KBM-7 (cell line): Measurements from ENCODE around the gene SNAPC2.
"Not testable (repeated sequence)": the region's sequence is repeated elsewhere in the genome, so short reads cannot be mapped to it uniquely, and the experiment has no call there.

ENCODE experiments used
- DNase-seq: peaks from one replicate; pipeline ENCODE4 v3.0.0-alpha.2; 2015
- in situ Hi-C: fragments of 300-500 bp; cut with MboI; formaldehyde crosslinking; loops from 2 replicates; pipeline ENCODE4 v1.14.3; 2020; ENCODE audit warnings: low sequenced_read_pairs, low pct_unique_long_range_greater_than_20kb, mixed read lengths

SNAPC2 gene

DNA sequence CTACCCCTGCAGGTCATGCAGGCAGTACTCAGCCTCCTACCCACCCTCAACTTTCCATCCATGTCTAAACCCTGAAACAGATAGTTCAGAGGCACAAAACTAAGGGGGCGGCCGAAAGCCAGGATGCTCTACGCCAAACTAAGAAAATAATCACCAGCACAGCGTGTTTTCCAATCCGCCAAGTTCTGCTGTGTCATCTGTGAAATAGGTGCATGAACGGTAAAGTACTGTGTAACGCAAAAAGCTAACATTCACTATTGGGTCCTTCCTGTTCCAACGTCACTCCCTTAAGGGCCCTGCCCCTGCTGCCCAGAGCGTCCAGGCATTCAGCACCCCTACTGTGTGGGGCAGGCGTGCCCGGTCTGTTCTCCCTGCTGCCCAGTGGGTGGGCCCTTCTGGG is 35.6 kb downstream of the SNAPC2 start:
- DNase-seq: no peak
- in situ Hi-C loops: no loop called here

GRCh38 chr19:7959211-7959610 is 39.1 kb downstream of the SNAPC2 start:
- no peak for DNase-seq
- in situ Hi-C loops: no loop called here

GRCh38 chr19:7961082-7961481 is 40.9 kb downstream of the SNAPC2 start:
- in situ Hi-C loops, DNase-seq: not testable (repeated sequence)

DNA sequence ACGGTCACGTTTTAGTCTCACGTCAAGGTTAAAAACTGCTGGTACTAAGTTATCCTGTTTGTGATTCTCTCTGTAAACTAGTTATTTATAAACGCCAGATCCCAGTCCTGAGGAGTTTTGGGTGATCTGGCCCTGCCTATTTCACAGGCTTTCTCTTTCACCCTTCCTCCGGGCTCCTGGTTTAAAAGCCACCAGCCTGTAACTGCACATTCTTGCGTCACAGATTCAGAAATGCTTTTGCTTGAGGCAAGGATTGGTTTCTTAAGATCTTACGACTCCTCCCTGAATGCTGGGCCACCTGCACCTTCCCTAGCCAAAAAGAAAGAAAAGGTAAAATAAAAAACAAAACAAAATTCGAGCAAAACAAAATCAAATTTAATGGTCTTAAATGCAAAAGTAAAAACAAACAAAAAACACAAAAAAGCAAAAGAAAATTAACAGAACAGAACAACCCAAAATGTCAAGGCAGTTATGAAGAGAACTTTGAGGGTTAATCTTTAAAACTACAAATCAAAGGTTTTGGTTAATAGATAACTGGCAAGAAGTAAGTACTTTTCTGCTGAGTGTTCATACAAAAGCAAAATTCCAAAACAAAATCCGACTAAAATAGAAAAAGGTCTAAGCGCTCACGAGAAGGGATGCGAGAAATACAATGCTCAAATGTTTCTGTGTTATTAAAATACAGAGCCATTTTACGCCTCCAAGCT is 41.9 kb downstream of the SNAPC2 start:
- DNase-seq: no peak
- in situ Hi-C loops: no loop called here

DNA sequence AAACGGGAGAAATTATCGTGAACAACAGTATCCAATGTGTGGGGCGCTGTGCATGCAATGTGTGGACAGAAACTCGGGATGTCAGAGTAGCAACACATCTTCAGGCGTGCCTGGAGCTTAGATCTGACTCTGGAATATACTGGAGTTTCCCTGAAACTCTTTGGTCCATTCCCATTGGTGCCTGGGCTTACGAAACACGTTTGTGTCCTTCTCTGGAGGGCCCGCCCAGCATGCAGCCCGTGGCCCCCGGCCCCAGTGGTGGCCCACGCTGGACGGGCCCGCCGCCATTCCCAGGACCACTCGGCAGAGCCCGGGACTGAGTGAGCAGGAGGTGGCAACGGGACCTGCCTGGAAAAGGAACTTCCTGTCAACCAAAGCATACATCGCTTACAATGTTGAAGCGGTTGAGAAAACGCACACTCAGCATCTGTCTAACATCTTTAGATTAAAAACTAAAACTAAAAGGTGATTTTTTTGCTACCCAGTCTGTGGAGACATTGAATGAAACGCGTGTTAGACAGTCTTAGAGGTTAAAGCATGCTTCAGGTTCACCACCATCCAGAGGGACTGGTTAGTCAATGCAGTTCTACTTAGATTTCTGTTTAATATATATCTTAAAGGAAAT is 42.6 kb downstream of the SNAPC2 start:
- in situ Hi-C loops: no loop called here
- no peak for DNase-seq

DNA sequence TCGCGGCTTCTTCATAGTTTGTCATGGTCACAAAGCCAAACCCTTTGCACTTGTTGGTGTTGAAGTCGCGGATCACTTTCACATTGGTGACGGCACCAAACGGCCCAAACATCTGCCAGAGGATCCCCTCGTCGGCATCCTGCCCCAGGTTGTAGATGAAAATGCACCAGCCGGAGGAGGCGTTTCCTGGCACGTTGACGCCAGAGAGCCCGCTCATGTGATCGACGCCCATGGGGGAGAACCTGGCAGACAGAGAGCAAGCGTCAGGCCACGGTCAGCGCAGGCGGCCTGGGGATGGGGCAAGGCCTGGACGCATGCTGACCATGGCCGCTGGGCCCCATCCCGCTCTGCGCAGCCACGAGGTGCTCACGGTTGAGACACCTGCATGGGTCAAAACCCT is 43.4 kb downstream of the SNAPC2 start:
- in situ Hi-C loops: no loop called here
- DNase-seq: no peak

GRCh38 chr19:7965259-7965841 is 45.2 kb downstream of the SNAPC2 start:
- in situ Hi-C loops: no loop called here
- DNase-seq: no peak

DNA sequence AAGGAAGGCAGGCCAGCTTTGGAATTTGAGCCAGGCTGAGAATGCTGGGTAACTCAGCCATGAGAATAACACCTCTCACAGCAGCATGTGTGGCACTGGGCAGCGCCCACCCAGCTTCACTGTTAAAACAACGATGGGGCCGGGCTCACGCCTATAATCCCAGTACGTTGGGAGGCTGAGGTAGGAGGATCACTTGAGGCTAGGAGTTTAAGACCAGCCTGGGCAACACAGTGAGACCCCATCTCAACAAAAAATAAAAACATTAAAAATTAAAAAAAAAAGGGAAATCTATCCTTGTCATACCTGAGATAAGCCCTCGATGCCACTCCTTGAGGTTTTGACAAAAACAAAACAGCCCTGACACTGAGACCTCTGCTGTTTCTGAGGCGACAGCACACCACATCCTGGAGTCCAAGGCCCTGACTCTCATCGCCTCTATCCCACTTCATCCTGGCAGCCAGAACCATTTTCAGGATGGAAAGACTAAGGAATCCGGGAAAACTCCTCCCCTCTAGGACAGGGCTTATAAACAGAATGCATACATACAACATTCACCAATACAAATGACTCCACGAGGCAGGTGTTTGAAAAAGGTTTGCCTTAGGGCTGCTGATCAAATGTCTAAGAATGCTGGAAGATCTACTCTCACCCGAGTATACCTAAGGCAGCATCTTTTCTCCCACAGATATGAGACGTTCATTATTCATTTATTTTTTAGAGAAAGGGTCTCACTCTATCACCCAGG is 46.0 kb downstream of the SNAPC2 start:
- DNase-seq: no peak
- in situ Hi-C loops: no loop called here

- no peak for DNase-seq
- in situ Hi-C loops: no loop called here
Measured at GRCh38 chr19:7968008-7968795, 48.1 kb downstream of the SNAPC2 start.

- in situ Hi-C loops: no loop called here
- no peak for DNase-seq
Measured at GRCh38 chr19:7968796-7969554, 48.8 kb downstream of the SNAPC2 start.

DNA sequence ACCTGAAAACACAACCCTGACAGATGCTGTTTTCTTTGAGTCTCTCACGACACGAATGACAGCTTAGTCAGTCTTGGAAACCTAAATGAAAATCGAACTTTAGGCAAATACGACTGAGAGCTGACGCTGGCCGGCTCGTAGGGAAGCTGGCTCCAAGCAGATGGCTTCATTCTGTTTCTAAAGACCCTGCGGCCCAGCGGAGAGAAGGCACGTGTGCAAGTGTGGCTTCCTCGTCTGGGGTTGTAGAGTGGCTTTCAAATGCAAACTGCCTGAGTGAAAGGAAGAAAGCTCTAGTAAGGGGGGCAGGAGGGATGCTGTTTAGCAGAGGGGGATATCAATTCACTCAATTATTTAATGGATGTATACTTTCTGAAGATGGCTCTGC is 49.4 kb downstream of the SNAPC2 start:
- in situ Hi-C loops: no loop called here
- no peak for DNase-seq

- in situ Hi-C loops: no loop called here
Measured at GRCh38 chr19:7970716-7971448, 50.7 kb downstream of the SNAPC2 start.

DNA sequence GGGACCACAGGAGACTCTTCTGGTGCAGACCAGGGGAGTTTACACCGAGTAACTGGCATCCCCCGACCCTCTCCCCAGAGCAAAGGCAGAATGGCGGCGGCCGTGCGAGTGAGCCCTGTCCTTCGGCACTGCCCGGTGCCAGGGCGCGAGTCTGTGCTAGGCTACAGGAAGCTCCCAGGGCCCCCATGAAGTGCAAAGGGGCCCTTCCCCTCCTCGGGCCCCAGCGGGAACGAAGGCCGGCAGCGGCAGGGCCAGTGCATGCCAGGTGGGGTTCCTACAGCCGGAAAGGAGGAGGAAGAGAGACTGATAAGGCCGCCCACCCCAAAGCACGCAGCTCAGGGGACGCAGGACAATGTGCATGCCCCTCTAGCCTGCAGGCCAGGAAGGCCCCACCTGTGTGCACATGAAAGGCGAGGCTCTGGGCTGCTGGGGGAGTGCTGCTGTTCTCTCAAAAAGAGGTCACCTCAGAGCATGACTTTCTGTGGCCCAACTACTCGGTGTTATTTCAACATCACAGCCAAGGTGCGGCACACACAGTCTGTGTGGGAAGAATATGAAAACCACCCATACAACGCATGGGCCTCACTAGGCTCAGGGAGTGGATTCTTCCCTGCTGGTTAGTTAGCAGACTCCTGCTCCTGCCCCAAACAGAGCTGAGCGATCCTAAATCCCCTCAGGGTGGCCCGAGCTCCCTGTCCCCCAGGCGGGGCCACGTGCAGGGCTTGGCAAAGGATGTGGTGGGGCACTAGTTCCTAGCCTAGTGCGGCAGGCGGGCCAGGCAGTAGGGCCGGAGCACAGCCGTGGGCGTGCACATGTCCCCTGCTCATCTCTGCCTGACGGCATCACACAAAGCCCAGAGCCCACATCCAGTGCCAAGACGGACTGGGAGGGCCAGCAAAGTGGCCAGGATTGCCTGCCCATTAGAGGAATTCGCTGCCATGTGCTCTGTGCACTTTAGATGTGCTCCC is 51.7 kb downstream of the SNAPC2 start:
- DNase-seq: no peak
- in situ Hi-C loops: no loop called here

More at GRCh38 chr19:7970716-7971448, 50.7 kb downstream of the SNAPC2 start:
- DNase-seq: peak; percentile 53
